Measurements from ENCODE around the gene EIF3F. TPM values are rescaled to one million over a fixed set of nuclear protein-coding genes. Genes with fewer than 3 reads are reported as not detected.

The EIF3F gene
- total and polyA plus RNA-seq, 2 of the 8 experiments (the other 6 are each of a cell fraction or from before 2014, with no cell fraction given): 222 to 388 TPM

GRCh38 chr11:8006349-8006977 lies 19.3 kb downstream of the EIF3F start:
- peak; percentile 97 for FAIRE-seq
- H3K27me3 ChIP-seq (replicated peaks in 1 of 4; ENCODE audit: control insufficient read depth in 3 of 4, extremely low read depth in 1 of 4, insufficient read depth in 3 of 4, low read length in 3 of 4): peaks cover 0 to under 1% (median 0%) of the 10 kb centered on the region in 4 experiments; a peak in 1 of 7 replicates
- no peak overlapping the region for H3K4me2 ChIP-seq (ENCODE audit: insufficient read depth in 1 of 2, low read depth in 2 of 2, low read length in 2 of 2)
- H4K5ac ChIP-seq (ENCODE audit: insufficient read length, low read depth, low read length): no peak overlapping the region
- no peak overlapping the region for H4K91ac ChIP-seq (replicated peaks; ENCODE audit: insufficient read length, low read length)
- ChIA-PET CTCF (ENCODE audit: partially characterized antibody) (interaction anchor here (0.6 to 15.7 kb wide), 37 partner anchors 11 to 766 kb away, joined by 3 to 769 read pairs (median 5); partner anchors contain the start of gene TUB), POLR2A (ENCODE audit: partially characterized antibody) (interaction anchor here (0.9 to 3.0 kb wide), 12 partner anchors 10 to 101 kb away, joined by 3 to 15 read pairs (median 4); partner anchors contain the start of gene EIF3F)
- H2BK5ac ChIP-seq (ENCODE audit: low read depth, low read length): no peak overlapping the region
- no peaks in the 10 kb centered on the region for H3K4me1 ChIP-seq (replicated peaks in 1 of 4; ENCODE audit: control insufficient read depth in 3 of 4, insufficient read depth in 4 of 4, low read length in 3 of 4)
- peak overlapping the region in 1 of 4 experiments; percentile 41; a peak in 1 of 7 replicates for H3K9ac ChIP-seq (replicated peaks in 1 of 4; ENCODE audit: extremely low read depth in 1 of 4, low read depth in 3 of 4, low read length in 3 of 4)
- TF ChIP-seq RAD21 (IDR thresholded peaks at IDR 0.05 in 1 of 2, conservative IDR thresholded peaks at IDR 0.05 in 1 of 2; ENCODE audit: low read depth in 2 of 2, low read length in 2 of 2) (peak; percentile 99 to 100), RFX5 (IDR thresholded peaks at IDR 0.05; ENCODE audit: borderline replicate concordance, low read depth, low read length) (no peak), CTCF (IDR thresholded peaks at IDR 0.05; ENCODE audit: control extremely low read depth in 1 of 3, insufficient read depth in 1 of 3, low read depth in 1 of 3, low read length in 3 of 3) (peak; percentile 54 to 97 (median 93)), YY1 (IDR thresholded peaks at IDR 0.05; ENCODE audit: low read depth, low read length) (0 out of 2 replicates have a peak, but pooled peaks have one; percentile 21), TEAD4 (IDR thresholded peaks at IDR 0.05; ENCODE audit: low read depth, low read length) (0 out of 2 replicates have a peak, but pooled peaks have one; percentile 3)
- H3K56ac ChIP-seq (replicated peaks; ENCODE audit: insufficient read length, low read depth, low read length): no peak overlapping the region
- H3K9me3 ChIP-seq (ENCODE audit: insufficient read depth in 2 of 2, low read depth in 1 of 2, low read length in 1 of 2): no peaks in the 10 kb centered on the region
- no peaks in the 10 kb centered on the region for H4K20me1 ChIP-seq (replicated peaks in 1 of 2; ENCODE audit: control insufficient read depth in 1 of 2, insufficient read depth in 2 of 2, low read length in 2 of 2)
- no peaks in the 10 kb centered on the region for H3K79me1 ChIP-seq (ENCODE audit: low read depth, low read length)
- H4K8ac ChIP-seq (ENCODE audit: extremely low read depth, insufficient read depth, low read length): no peak overlapping the region
- no peaks in the 10 kb centered on the region for H3K36me3 ChIP-seq (ENCODE audit: control insufficient read depth in 2 of 4, insufficient read depth in 4 of 4, low read length in 3 of 4)
- DNase-seq (ENCODE audit: low read depth in 1 of 2, low spot score in 2 of 2): peak in 1 of 2 experiments; percentile 77
- no peak overlapping the region for H3K4ac ChIP-seq (replicated peaks; ENCODE audit: insufficient read length, low read depth, low read length)
- H3K4me3 ChIP-seq (ENCODE audit: extremely low read depth in 1 of 4, insufficient read depth in 2 of 4, low read depth in 3 of 4, low read length in 4 of 4): no peak overlapping the region
- no peak overlapping the region for H2BK12ac ChIP-seq (ENCODE audit: low read depth, low read length)
- H2AK5ac ChIP-seq (ENCODE audit: low read depth, low read length): no peak overlapping the region
- no peak overlapping the region for H3K18ac ChIP-seq (ENCODE audit: extremely low read depth, low read length)
- no peak overlapping the region for H2BK120ac ChIP-seq (replicated peaks; ENCODE audit: low read depth, low read length)
- no peaks in the 10 kb centered on the region for H3K23me2 ChIP-seq (ENCODE audit: low read depth, low read length)
- no peak overlapping the region for H2BK15ac ChIP-seq (ENCODE audit: low read length)
- no peak overlapping the region for H3K14ac ChIP-seq (ENCODE audit: insufficient read length)
- H3K23ac ChIP-seq (ENCODE audit: insufficient read length): no peak overlapping the region
- no peaks in the 10 kb centered on the region for H3K79me2 ChIP-seq (ENCODE audit: control insufficient read depth in 1 of 2, insufficient read depth in 2 of 2, low read length in 2 of 2)
- no peak overlapping the region for H2BK20ac ChIP-seq (ENCODE audit: low read length)
- no peak overlapping the region for H3K27ac ChIP-seq (ENCODE audit: low read depth, low read length)
- H2AFZ ChIP-seq (ENCODE audit: low read length): no peak overlapping the region

Measured in H1 (cell line).